Panc1 (cell line): Measurements from ENCODE around the gene PDLIM7. TPM values are rescaled to one million over a fixed set of nuclear protein-coding genes. Genes with fewer than 3 reads are reported as not detected.

Source experiments
- ATAC-seq: fragments of 200-7000 bp; cut with Tn5 transposase; 2 replicates; pipeline ENCODE4 v1.9.1; 2020; ENCODE audit warnings: mild to moderate bottlenecking, moderate library complexity
- BruUV-seq: library from RNA; stranded (reverse); fragments of 400-500 nt; replicated peaks from 2 replicates; lab custom pipeline; 2021; lab: Mats Ljungman, UMichigan
- CTCF ChIA-PET: fragments of 300-600 bp; sonication (Branson Sonifier 250); formaldehyde crosslinking; loops from one replicate; lab custom pipeline; 2022; ENCODE audit warnings: antibody characterized with exemption; lab: Charles Lee
- POLR2A ChIA-PET: fragments of 300-600 bp; sonication (Branson Sonifier 250); formaldehyde crosslinking; loops from one replicate; lab custom pipeline; 2022; ENCODE audit warnings: antibody characterized with exemption; lab: Charles Lee
- DNase-seq: peaks from one replicate; pipeline ENCODE4 v3.0.0-alpha.2; 2010; ENCODE audit warnings: low read depth, low spot score
- H3K27ac ChIP-seq: 2 replicates; pipeline ENCODE4 v1.5.1; 2011; ENCODE audit warnings: mild to moderate bottlenecking, low read length, inconsistent platforms
- H3K27me3 ChIP-seq: fragments of 200-500 bp; sonication (Bioruptor generic); 2 replicates; pipeline ENCODE4 v1.6.0; 2014; ENCODE audit warnings: low read length, inconsistent platforms; ENCODE audit not compliant: control insufficient read depth, insufficient read depth
- H3K36me3 ChIP-seq: fragments of 200-500 bp; sonication (Bioruptor generic); 2 replicates; pipeline ENCODE4 v1.5.1; 2014; ENCODE audit warnings: inconsistent platforms, mild to moderate bottlenecking, low read length, moderate library complexity; ENCODE audit not compliant: control insufficient read depth, insufficient read depth
- H3K4me1 ChIP-seq: 2 replicates; pipeline ENCODE4 v1.5.1; 2011; ENCODE audit warnings: inconsistent platforms, mild to moderate bottlenecking, low read length, moderate library complexity; ENCODE audit not compliant: control insufficient read depth, insufficient read depth
- H3K4me3 ChIP-seq, 2 experiments: 2 replicates each; pipeline ENCODE4 v1.5.1; 2011 to 2012; ENCODE audit warnings: low read depth in 2 of 2, low read length in 2 of 2, mild to moderate bottlenecking in 2 of 2, inconsistent platforms in 1 of 2, moderate library complexity in 1 of 2
- H3K9me3 ChIP-seq: fragments of 200-500 bp; sonication (Bioruptor generic); 2 replicates; pipeline ENCODE4 v1.5.1; 2014; ENCODE audit warnings: low read depth, mild to moderate bottlenecking, inconsistent platforms, low read length, moderate library complexity; ENCODE audit not compliant: control insufficient read depth, insufficient read depth
- POLR2AphosphoS5 ChIP-seq: IDR thresholded peaks from 2 replicates; pipeline ENCODE4 v1.6.1; 2012; ENCODE audit warnings: mild to moderate bottlenecking, low read depth, low read length, moderate library complexity
- SIN3A ChIP-seq: IDR thresholded peaks from 2 replicates; pipeline ENCODE4 v1.6.1; 2012; ENCODE audit warnings: low read depth, mild to moderate bottlenecking, low read length, moderate library complexity, borderline replicate concordance; ENCODE audit not compliant: insufficient read depth
- TCF7L2 ChIP-seq: IDR thresholded peaks from 2 replicates; pipeline ENCODE4 v1.6.1; 2011; ENCODE audit warnings: mild to moderate bottlenecking, low read depth, low read length, inconsistent platforms
- in situ Hi-C: cut with HindIII; loops from 2 replicates; pipeline ENCODE4 v1.10.0; 2016; ENCODE audit warnings: low sequenced_read_pairs, low pct_unique_long_range_greater_than_20kb
- intact Hi-C: fragments of 100-400 bp; cut with micrococcal nuclease; formaldehyde crosslinking; loops from one replicate; pipeline ENCODE4 v1.10.0; 2022; ENCODE audit not compliant: unreplicated experiment
- total RNA-seq: library from RNA; stranded (reverse); gene quantifications from one replicate; pipeline ENCODE4 v1.2.1, GENCODE V29; 2021; ENCODE audit not compliant: unreplicated experiment
- TF ChIP-seq, protein P1 (sequence below): fragments of 450-650 bp; IDR thresholded peaks from 2 replicates; pipeline ENCODE4 v1.5.1; 2017; ENCODE audit warnings: mild to moderate bottlenecking
- TF ChIP-seq, protein P2 (sequence below), 2 experiments: IDR thresholded peaks; 2 replicates each; pipeline ENCODE4 v1.6.1; 2011 to 2012; ENCODE audit warnings: low read depth in 2 of 2, control low read depth in 1 of 2, low read length in 1 of 2, mild to moderate bottlenecking in 1 of 2, moderate library complexity in 1 of 2; ENCODE audit not compliant: insufficient read depth in 1 of 2

Gene PDLIM7
- total RNA-seq, 1 experiment from 2014 or later, result 62.9 TPM

DNA sequence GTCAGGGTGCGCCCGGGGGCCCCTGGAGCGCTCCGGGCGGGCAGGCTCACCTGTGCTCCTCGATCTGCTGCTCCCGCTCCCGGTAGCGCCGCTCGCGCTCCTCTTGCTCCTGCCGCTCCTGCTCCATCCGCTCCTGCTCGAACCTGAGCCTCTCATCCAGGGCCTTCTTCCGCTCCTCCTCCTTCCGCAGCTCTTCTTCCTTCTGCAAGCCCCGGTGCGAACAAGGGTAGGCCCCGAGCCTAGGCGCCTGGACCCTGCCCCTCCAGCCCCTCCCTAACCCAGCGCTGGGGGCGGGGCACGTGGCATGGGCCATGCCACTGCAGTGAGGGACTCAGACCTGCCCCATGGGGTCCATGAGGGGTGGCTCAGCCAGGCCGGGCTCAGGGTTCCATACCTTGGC, 30.5 kb downstream of the PDLIM7 start:
- peaks cover 22% of the 10 kb centered on the region for H3K4me1 ChIP-seq
- no peaks in the 10 kb centered on the region for H3K9me3 ChIP-seq
- CTCF ChIA-PET, result no interaction called here
- DNase-seq (no peak), ATAC-seq (no peak)
- no peak overlapping the region for H3K27ac ChIP-seq
- TF ChIP-seq SIN3A (no peak), TCF7L2 (no peak), POLR2AphosphoS5 (no peak)
- TF ChIP-seq, protein P1, sequence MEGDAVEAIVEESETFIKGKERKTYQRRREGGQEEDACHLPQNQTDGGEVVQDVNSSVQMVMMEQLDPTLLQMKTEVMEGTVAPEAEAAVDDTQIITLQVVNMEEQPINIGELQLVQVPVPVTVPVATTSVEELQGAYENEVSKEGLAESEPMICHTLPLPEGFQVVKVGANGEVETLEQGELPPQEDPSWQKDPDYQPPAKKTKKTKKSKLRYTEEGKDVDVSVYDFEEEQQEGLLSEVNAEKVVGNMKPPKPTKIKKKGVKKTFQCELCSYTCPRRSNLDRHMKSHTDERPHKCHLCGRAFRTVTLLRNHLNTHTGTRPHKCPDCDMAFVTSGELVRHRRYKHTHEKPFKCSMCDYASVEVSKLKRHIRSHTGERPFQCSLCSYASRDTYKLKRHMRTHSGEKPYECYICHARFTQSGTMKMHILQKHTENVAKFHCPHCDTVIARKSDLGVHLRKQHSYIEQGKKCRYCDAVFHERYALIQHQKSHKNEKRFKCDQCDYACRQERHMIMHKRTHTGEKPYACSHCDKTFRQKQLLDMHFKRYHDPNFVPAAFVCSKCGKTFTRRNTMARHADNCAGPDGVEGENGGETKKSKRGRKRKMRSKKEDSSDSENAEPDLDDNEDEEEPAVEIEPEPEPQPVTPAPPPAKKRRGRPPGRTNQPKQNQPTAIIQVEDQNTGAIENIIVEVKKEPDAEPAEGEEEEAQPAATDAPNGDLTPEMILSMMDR, result no peak
- TF ChIP-seq, protein P2, sequence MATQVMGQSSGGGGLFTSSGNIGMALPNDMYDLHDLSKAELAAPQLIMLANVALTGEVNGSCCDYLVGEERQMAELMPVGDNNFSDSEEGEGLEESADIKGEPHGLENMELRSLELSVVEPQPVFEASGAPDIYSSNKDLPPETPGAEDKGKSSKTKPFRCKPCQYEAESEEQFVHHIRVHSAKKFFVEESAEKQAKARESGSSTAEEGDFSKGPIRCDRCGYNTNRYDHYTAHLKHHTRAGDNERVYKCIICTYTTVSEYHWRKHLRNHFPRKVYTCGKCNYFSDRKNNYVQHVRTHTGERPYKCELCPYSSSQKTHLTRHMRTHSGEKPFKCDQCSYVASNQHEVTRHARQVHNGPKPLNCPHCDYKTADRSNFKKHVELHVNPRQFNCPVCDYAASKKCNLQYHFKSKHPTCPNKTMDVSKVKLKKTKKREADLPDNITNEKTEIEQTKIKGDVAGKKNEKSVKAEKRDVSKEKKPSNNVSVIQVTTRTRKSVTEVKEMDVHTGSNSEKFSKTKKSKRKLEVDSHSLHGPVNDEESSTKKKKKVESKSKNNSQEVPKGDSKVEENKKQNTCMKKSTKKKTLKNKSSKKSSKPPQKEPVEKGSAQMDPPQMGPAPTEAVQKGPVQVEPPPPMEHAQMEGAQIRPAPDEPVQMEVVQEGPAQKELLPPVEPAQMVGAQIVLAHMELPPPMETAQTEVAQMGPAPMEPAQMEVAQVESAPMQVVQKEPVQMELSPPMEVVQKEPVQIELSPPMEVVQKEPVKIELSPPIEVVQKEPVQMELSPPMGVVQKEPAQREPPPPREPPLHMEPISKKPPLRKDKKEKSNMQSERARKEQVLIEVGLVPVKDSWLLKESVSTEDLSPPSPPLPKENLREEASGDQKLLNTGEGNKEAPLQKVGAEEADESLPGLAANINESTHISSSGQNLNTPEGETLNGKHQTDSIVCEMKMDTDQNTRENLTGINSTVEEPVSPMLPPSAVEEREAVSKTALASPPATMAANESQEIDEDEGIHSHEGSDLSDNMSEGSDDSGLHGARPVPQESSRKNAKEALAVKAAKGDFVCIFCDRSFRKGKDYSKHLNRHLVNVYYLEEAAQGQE (IDR thresholded peaks at IDR 0.05; ENCODE audit: insufficient read depth in 1 of 2, low read depth in 2 of 2, low read length in 1 of 2), result no peak
- intact Hi-C loops (no loop called here), in situ Hi-C loops (no loop called here)
- H3K27me3 ChIP-seq, result no peaks in the 10 kb centered on the region
- H3K36me3 ChIP-seq, result no peaks in the 10 kb centered on the region; the same call in 1 of the 2 replicates
- POLR2A ChIA-PET, result interaction anchor here (0.6 kb wide), 1 partner anchor 1033 kb away, joined by 7 read pairs; no protein-coding TSS in a partner anchor
- BruUV-seq, result no TSS peak
- no peak overlapping the region for H3K4me3 ChIP-seq

DNA sequence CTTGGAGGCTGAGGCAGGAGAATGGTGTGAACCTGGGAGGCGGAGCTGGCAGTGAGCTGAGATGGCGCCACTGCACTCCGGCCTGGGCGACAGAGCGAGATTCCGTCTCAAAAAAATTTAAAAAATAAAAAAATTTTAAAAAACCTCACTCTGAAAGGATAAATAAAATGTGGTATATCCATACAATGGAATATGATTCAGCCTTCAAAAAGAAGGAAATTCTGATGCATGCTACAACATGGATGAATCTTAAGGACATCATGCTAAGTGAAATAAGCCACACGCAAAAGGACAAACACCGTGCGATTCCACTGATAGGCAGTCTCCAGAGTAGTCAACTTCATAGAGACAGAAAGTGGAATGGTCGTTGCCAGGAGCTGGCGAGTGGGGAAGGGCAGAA, 32.4 kb downstream of the PDLIM7 start:
- no peak overlapping the region for H3K27ac ChIP-seq
- ChIA-PET CTCF (no interaction called here), POLR2A (no interaction called here)
- intact Hi-C loops, result no loop called here
- in situ Hi-C loops, result no loop called here
- no peak for TF ChIP-seq TCF7L2
- TF ChIP-seq, protein P2 (IDR thresholded peaks at IDR 0.05; ENCODE audit: insufficient read depth in 1 of 2, low read depth in 2 of 2, low read length in 1 of 2), result no peak
- TF ChIP-seq, protein P1, result no peak
- TF ChIP-seq SIN3A, result no peak
- TF ChIP-seq POLR2AphosphoS5, result no peak
- H3K4me3 ChIP-seq, result no peak overlapping the region
- H3K4me1 ChIP-seq, result peaks cover 5% of the 10 kb centered on the region
- H3K36me3 ChIP-seq, result no peaks in the 10 kb centered on the region; the same call in 1 of the 2 replicates
- ATAC-seq (no peak), DNase-seq (no peak)
- no TSS peak for BruUV-seq
- no peaks in the 10 kb centered on the region for H3K9me3 ChIP-seq
- H3K27me3 ChIP-seq, result no peaks in the 10 kb centered on the region
